DND-41 (cell line): ENCODE data around the gene NDRG4.

ENCODE experiments used
- EZH2 ChIP-seq: IDR thresholded peaks from 3 replicates; pipeline ENCODE4 v1.6.1; 2012; ENCODE audit warnings: borderline replicate concordance, low read depth, mild to moderate bottlenecking, moderate library complexity, low read length, inconsistent platforms; ENCODE audit not compliant: severe bottlenecking
- TF ChIP-seq, protein P1 (sequence below): IDR thresholded peaks from 2 replicates; pipeline ENCODE4 v1.5.1; 2012; ENCODE audit warnings: borderline replicate concordance, low read length, moderate library complexity, mild to moderate bottlenecking; ENCODE audit not compliant: poor library complexity, severe bottlenecking; ENCODE audit errors: extremely low read depth

DNA sequence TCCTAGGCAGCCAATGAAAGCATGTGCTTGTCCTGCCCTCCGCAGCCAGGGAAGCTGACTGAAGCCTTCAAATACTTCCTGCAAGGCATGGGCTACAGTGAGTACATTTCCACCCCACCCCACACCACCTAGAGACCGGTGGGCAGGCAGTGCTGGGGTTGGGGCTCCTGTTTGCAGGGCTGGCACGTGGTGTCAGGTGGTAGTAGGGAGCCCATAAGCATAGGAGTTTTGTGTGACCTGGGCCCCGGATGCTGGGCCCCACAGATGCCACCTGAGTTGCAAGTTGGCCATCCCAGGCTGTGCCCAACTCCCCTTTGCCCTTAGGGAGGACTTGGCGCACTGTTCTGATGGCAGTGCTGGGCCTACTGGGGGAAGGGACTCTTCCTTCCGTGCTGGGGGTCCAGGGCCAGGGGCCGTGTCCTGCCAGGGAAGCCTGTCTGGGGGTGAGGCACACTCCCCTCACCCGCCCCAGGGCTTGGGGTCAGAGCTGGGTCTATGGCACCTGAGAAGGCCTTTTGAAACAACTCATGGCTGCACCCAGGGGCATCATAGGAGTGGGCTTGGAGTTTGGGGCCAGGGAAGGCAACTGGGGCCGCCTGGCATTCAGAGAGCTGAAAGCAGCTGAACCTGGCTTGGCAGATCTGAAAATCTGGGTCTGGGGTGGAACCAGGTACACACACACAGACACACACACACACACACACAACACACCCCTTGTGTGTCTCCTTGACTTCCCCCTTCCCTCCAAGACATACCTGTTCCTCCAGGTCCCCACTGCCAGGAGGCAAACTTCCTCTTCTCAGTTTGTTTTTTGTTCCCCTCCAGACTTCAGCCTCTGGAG lies 9.5 kb downstream of the NDRG4 start:
- TF ChIP-seq, protein P1, sequence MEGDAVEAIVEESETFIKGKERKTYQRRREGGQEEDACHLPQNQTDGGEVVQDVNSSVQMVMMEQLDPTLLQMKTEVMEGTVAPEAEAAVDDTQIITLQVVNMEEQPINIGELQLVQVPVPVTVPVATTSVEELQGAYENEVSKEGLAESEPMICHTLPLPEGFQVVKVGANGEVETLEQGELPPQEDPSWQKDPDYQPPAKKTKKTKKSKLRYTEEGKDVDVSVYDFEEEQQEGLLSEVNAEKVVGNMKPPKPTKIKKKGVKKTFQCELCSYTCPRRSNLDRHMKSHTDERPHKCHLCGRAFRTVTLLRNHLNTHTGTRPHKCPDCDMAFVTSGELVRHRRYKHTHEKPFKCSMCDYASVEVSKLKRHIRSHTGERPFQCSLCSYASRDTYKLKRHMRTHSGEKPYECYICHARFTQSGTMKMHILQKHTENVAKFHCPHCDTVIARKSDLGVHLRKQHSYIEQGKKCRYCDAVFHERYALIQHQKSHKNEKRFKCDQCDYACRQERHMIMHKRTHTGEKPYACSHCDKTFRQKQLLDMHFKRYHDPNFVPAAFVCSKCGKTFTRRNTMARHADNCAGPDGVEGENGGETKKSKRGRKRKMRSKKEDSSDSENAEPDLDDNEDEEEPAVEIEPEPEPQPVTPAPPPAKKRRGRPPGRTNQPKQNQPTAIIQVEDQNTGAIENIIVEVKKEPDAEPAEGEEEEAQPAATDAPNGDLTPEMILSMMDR, result no peak
- no peak for TF ChIP-seq EZH2
